Measurements from ENCODE around the gene PRCP.
A peak's percentile ranks its signal among the peaks of the same experiment; 100 is the strongest.
"Not testable (repeated sequence)": the region's sequence is repeated elsewhere in the genome, so short reads cannot be mapped to it uniquely, and the experiment has no call there.

Gene PRCP

GRCh38 chr11:82869657-82870056, 30.6 kb downstream of the PRCP start:
- DNase-seq, result no peak

- DNase-seq, result peak; percentile 93
Measured at GRCh38 chr11:82867495-82868082, 32.6 kb downstream of the PRCP start.

- DNase-seq, result no peak
Measured at GRCh38 chr11:82865841-82866240, 34.4 kb downstream of the PRCP start.

- peak; percentile 71 for DNase-seq
Measured at GRCh38 chr11:82864268-82864667, 36.0 kb downstream of the PRCP start.

- no peak for DNase-seq
Measured at GRCh38 chr11:82863209-82863608, 37.0 kb downstream of the PRCP start.

- no peak for DNase-seq
Measured at GRCh38 chr11:82862379-82862778, 37.9 kb downstream of the PRCP start.

- no peak for DNase-seq
Measured at GRCh38 chr11:82859750-82860149, 40.5 kb downstream of the PRCP start.

- DNase-seq, result no peak
Measured at GRCh38 chr11:82858556-82859091, 41.6 kb downstream of the PRCP start.

- no peak for DNase-seq
Measured at GRCh38 chr11:82858133-82858532, 42.1 kb downstream of the PRCP start.

- DNase-seq, result no peak
Measured at GRCh38 chr11:82857145-82857544, 43.1 kb downstream of the PRCP start.

GRCh38 chr11:82855616-82856015, 44.6 kb downstream of the PRCP start:
- no peak for DNase-seq

GRCh38 chr11:82854916-82855315, 45.3 kb downstream of the PRCP start:
- DNase-seq, result not testable (repeated sequence)

- no peak for DNase-seq
Measured at GRCh38 chr11:82854242-82854641, 46.0 kb downstream of the PRCP start.

- no peak for DNase-seq
Measured at GRCh38 chr11:82848829-82849228, 51.4 kb downstream of the PRCP start.

GRCh38 chr11:82845356-82846353, 54.6 kb downstream of the PRCP start:
- DNase-seq, result peak; percentile 75

- DNase-seq, result no peak
Measured at GRCh38 chr11:82843057-82843795, 57.0 kb downstream of the PRCP start.

GRCh38 chr11:82842019-82842418, 58.2 kb downstream of the PRCP start:
- DNase-seq, result no peak

- DNase-seq, result no peak
Measured at GRCh38 chr11:82837650-82838049, 62.6 kb downstream of the PRCP start.

- no peak for DNase-seq
Measured at GRCh38 chr11:82832983-82833382, 67.2 kb downstream of the PRCP start.

- no peak for DNase-seq
Measured at GRCh38 chr11:82831364-82831763, 68.9 kb downstream of the PRCP start.

- DNase-seq, result no peak
Measured at GRCh38 chr11:82830746-82831145, 69.5 kb downstream of the PRCP start.

GRCh38 chr11:82829101-82829500, 71.1 kb downstream of the PRCP start:
- peak; percentile 21 for DNase-seq

- no peak for DNase-seq
Measured at GRCh38 chr11:82828472-82828871, 71.8 kb downstream of the PRCP start.

All from NCI-H82 (cell line).